Hepatocyte (in vitro differentiated cells): Measurements from ENCODE around the gene PLEKHG5.
"Not testable (repeated sequence)": the region's sequence is repeated elsewhere in the genome, so short reads cannot be mapped to it uniquely, and the experiment has no call there.

Experiments used
- EZH2 ChIP-seq: fragments of 200-600 bp; sonication (generic); IDR thresholded peaks from 2 replicates; pipeline ENCODE4 v1.6.1; 2016; ENCODE audit warnings: antibody characterized with exemption, mild to moderate bottlenecking, borderline replicate concordance
- EZH2phosphoT487 ChIP-seq: fragments of 200-600 bp; sonication (generic); IDR thresholded peaks from one replicate; pipeline ENCODE4 v1.6.1; 2018; ENCODE audit warnings: antibody characterized with exemption, mild to moderate bottlenecking, low read depth, moderate library complexity; ENCODE audit not compliant: unreplicated experiment, severe bottlenecking
- TF ChIP-seq, protein P1 (sequence below): fragments of 200-600 bp; sonication (generic); IDR thresholded peaks from 2 replicates; pipeline ENCODE4 v1.5.1; 2016; ENCODE audit warnings: antibody characterized with exemption, mild to moderate bottlenecking; ENCODE audit not compliant: poor library complexity

DNA sequence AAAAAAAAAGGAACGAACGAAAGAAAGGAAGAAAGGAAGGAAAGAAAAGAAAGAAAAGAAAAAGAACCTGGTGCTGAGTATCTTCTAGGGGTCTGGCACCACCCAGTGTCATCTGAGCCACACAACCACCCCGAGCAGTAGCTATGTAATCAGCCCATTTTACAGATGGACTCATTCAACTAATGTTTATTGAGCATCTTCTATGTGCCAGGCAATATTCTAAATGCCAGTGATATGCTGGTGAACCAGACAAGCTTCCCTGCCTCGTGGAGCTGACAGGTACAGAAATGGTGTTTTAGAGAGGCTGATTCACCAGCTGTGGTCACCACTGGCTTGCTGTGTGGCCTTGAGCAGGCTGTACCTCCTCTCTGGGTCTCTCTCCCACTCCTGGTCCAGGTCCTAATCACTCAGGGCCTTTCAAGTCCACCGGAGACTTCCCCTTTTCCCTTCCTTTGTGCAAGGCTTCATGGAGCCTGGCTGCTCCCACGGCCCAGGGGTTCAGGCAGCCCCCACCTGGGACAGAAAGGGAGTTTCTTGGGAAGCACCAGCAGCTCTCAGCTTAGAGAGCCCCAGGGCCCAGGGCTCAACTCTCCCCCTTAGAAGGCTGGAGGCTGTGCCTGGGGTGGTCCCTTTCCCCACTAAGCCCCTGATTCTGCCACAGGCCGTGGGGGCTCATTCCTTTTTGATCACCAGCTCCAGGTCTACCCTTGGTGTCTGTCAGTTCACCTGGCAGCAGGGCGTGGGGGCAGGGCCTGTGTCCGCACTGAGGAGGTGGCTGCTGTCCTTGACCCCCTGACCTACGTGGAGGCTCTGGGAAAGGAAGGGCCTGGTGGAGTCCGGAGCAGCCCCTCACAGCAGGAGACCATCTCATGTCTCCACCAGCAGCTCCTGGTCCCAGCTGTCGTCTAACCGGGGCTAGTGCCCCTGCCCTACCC, 59.6 kb downstream of the PLEKHG5 start:
- not testable (repeated sequence) for TF ChIP-seq EZH2, EZH2phosphoT487
- TF ChIP-seq, protein P1, sequence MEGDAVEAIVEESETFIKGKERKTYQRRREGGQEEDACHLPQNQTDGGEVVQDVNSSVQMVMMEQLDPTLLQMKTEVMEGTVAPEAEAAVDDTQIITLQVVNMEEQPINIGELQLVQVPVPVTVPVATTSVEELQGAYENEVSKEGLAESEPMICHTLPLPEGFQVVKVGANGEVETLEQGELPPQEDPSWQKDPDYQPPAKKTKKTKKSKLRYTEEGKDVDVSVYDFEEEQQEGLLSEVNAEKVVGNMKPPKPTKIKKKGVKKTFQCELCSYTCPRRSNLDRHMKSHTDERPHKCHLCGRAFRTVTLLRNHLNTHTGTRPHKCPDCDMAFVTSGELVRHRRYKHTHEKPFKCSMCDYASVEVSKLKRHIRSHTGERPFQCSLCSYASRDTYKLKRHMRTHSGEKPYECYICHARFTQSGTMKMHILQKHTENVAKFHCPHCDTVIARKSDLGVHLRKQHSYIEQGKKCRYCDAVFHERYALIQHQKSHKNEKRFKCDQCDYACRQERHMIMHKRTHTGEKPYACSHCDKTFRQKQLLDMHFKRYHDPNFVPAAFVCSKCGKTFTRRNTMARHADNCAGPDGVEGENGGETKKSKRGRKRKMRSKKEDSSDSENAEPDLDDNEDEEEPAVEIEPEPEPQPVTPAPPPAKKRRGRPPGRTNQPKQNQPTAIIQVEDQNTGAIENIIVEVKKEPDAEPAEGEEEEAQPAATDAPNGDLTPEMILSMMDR = not testable (repeated sequence)
